GM18511 (cell line): ENCODE data around the gene DNAL4.

Source experiments
- ATAC-seq: cut with Tn5 transposase; IDR thresholded peaks from one replicate; pipeline ENCODE4 v1.9.1; 2021; ENCODE audit warnings: mild to moderate bottlenecking, moderate library complexity; ENCODE audit not compliant: unreplicated experiment

The DNAL4 gene

DNA sequence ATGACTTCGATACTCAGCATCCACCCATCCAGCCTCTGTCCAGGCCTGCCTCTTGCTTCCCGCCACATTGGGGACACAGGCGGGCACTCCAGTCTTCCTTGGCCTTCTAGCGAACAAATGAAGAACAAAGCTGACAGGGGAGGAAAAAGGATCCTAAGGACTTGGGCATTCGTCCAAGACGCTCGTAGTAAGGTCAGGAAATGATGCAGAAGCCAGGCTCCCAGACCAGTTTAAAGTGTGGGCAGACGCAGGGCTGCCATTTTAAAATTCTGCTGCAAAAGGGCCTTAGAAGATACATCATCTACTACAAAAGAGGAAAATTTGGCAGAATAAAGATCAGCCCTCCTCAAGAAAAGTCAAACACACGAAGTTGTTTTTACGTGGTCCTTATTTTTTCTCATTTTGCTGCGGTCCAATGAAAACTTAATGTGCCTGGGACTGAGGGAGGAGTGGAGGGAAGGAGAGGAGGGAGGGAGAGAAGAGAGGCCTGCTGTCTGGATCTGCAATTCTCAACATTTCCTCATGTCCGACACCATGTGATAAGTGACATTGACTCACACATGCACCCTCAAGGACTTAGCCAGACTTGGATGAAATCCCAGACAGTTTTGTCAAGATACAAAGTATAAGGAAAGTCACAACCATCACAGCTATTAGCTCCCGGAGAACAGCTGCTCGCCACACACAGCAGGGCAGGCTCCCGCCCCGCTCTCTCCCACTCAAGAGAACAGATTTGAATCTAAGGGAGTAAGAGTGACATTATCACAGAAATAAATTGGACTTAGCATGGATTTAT is 5.7 kb downstream of the DNAL4 start:
- no peak for ATAC-seq

DNA sequence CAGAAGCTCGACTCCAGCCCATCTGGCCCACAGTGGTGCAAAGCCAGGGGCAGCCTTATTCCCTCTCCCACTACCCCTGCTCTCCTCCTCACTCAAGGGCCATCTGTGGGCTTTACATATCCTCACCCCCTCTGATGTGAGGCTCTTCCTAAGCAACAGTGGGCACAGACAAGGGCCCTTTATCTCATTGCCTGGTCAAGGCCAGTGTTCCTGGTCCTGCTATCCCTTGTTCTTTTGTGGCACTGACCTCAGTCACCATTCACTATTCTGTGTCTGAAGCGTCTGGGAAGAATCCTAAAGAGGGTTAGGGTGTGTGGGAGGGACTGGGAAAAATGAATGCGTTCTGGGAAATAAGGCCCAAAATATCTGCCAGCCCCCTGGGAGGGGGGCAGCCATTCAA is 7.3 kb downstream of the DNAL4 start:
- no peak for ATAC-seq

GRCh38 chr22:38784856-38785255 is 9.1 kb downstream of the DNAL4 start:
- ATAC-seq: no peak

GRCh38 chr22:38784035-38784434 is 9.9 kb downstream of the DNAL4 start:
- ATAC-seq: no peak

- ATAC-seq: no peak
Observed at GRCh38 chr22:38783095-38783615, 10.8 kb downstream of the DNAL4 start.

GRCh38 chr22:38782402-38783094 is 11.4 kb downstream of the DNAL4 start:
- ATAC-seq: no peak

DNA sequence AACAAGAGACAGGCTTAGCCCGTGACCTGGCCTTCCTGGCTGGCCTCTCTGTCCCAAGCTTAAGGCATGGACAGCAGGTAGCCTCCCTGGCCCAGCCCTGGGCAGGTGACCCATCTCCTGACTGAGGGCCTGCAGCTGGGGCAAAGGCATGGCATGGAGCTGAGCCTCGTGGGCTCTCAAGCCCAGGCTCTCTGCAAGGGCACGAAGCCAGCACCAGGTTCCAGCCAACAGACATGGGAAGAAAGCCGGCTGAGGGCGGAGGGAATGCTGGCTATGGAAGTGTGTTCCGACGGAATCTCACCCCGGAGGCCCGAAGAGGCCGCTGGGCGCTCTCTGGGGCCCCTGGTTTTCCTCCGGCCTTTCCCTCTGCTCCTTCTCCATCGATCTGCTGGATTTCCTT is 12.9 kb downstream of the DNAL4 start:
- no peak for ATAC-seq

DNA sequence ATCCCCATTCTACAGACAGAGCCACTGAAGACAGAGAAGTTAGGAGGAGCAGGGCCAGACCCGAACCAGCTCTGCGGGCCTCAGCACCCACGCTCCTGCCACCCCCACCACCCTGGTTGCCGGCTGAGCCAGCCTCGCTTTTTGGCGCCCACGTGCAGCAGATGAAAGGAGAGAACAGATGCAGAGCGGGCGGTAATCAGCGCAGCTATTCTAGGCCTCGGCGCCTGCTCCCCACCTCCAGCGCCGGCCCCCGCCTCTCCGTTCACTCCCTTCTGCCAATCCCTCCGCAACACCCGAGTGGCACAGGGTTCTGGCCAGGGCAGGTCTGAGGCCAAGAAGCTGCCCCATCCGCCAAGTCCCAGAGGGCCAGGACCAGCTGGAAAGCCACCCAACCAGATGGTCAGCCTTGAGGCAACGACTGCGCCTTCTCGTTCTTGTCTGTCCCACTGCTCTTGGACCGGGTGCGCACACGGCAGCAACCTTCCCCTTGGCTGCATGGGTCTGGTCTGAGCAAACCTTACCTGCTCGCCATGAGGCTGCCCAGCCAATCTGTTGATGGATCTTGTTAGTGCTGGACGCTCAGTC is 16.8 kb downstream of the DNAL4 start:
- ATAC-seq: no peak

DNA sequence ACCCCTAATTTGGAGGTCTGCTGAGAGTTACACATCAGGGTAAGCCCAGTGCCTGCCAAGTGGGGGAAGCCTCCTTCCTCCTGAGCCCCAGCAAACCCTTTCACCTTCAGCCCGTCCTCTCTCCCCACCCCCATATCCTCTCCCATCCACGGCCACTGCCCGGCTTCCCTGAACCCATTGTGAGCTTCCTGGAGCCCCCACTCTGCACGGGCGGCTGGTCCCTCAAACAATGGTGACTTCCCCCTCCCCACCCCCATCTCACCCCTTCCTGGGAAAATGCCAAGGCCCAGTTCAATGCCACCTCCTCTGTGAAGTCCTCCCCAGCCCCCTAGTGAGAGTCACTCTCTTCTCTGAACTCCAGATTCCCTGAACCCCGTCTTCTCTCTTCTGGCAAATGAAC is 17.9 kb downstream of the DNAL4 start:
- ATAC-seq: no peak

DNA sequence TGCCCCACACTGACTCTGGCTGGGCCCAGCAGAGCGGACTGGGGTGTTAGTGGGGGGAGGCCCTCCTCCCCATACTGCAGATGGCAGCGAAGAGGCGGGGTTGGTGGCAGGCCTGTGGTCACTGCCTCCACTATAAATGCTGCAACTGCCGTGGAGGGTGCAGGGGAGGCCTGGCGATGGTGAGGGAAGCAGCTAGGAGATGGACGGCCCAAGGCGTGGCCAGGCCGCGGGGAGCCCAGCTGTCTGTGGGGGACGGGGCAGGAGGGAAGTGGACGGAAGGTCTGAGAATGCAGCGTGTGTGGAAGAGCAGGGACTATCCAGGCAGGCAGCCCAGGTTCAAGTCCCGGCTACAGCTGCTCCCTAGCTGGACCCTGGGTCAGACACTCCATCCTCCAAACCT is 18.3 kb downstream of the DNAL4 start:
- ATAC-seq: no peak

DNA sequence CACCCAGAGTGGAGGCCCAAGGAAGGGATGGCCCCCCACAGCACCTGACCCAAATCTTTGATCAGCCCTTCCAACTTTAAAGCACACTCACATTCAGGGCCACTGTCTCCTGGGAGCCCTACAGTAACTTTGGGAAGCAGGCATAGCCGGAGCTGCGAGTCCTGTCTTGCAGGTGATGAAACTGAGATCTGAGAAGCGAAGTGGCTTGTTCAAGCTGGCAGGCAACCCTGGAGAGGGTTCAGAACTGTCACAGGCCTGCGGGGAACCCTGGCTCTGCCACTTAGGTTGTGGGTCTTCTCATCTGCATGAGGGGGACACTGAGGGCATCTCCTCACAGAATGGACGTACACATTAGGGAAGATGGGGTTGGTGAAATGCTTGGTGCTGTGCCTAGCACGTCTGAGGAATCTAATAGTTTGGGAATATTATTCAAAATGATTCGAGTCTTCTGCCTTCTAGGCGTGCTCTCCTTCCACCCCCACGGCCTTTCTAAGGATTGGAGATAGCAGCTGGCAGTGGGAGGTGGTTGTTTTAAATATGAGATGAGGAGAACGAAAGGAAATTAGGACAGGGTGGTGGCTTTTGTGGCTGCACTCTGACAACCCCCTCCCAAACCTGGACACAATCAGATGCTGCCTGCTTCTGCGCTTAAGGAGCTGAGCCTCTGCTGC is 19.3 kb downstream of the DNAL4 start:
- ATAC-seq: no peak

GRCh38 chr22:38773363-38773946 is 20.5 kb downstream of the DNAL4 start:
- no peak for ATAC-seq

DNA sequence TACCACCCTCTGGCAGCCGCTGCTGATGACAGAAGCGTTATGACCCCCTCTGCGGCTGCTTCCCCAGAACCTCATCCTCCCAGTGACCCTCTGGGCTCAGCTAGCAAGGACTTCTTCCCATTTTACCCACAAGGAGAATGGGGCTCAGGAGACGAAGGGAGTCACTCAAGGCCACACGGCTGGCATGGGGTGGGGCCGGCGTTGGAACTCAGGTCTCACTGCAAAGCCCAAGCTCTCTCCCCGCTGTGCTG is 21.4 kb downstream of the DNAL4 start:
- no peak for ATAC-seq

DNA sequence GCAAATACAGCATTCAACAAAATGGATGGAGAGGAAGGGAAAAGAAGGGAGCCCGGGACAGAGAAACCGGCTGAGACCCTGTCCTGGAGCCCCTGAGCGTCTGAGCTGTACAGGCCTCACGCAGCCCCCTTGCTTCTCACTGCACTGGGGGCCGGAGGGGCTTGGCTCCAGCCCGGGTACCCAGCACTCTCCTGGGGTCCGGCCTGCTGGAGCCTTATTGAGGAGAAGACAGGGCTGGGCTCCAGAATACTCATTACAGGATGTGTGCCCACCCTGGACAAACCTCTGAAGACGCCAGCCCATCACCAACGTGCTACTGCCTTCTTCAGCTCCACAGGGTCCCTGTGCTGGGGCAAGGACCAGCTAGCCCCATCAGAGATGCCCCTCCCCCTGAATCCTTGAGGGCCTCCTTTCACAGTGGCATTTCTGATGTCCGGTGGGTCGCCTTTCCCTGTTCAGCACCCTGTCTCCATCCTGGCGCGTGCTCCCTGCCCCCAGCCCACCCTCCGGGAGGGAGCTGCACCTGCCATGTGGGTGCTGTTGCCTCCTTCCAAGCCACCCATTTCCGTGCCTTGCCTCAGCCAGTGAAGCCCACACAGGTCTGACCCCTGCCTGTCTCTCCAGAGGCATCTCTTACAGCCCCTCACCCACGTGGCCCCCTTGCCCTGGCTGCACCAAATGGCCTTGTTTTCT is 23.5 kb downstream of the DNAL4 start:
- ATAC-seq: no peak

DNA sequence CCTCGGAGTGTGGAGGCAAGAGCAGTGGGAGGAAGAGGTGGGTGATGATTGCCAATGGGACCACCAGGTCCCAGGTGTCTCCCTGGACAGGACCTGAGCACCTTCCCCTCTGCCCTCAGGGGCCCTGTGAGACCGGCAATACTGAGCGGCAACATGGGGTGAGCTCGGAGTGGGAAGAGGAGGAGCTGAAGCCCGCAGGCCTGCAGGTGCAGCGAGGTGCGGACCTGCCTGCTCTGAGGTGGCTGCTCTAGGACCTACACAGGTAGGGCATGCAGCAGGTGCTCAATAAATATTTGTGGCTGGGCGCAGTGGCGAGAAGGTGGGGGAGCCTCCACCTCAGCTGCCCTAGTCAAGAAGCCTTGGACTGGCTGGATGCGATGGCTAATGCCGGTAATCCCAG is 25.9 kb downstream of the DNAL4 start:
- ATAC-seq: no peak

- ATAC-seq: no peak
Observed at GRCh38 chr22:38767313-38767712, 26.6 kb downstream of the DNAL4 start.

- ATAC-seq: no peak
Observed at GRCh38 chr22:38766076-38766777, 27.7 kb downstream of the DNAL4 start.

DNA sequence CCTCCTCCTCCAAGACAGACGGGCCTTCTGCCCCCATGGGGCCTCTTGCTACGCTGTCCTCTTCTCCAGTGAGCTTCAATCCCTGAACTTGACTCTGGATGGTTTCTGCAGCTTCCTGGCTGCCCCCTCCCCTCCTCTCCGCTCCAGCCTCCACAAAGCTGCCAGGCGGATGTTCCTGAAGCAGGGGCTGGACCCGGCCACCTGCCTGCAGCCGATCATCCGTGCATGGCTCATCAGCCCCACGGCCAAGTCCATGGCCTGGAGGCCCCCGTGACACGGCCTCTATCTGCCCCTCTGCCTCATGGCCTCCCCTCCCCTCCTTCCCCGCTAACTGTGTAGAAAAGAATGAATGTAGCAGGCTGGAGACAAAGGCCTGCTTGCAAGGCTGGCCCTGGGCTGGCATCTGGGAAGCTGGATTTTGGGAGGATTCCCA is 31.4 kb downstream of the DNAL4 start:
- ATAC-seq: no peak

DNA sequence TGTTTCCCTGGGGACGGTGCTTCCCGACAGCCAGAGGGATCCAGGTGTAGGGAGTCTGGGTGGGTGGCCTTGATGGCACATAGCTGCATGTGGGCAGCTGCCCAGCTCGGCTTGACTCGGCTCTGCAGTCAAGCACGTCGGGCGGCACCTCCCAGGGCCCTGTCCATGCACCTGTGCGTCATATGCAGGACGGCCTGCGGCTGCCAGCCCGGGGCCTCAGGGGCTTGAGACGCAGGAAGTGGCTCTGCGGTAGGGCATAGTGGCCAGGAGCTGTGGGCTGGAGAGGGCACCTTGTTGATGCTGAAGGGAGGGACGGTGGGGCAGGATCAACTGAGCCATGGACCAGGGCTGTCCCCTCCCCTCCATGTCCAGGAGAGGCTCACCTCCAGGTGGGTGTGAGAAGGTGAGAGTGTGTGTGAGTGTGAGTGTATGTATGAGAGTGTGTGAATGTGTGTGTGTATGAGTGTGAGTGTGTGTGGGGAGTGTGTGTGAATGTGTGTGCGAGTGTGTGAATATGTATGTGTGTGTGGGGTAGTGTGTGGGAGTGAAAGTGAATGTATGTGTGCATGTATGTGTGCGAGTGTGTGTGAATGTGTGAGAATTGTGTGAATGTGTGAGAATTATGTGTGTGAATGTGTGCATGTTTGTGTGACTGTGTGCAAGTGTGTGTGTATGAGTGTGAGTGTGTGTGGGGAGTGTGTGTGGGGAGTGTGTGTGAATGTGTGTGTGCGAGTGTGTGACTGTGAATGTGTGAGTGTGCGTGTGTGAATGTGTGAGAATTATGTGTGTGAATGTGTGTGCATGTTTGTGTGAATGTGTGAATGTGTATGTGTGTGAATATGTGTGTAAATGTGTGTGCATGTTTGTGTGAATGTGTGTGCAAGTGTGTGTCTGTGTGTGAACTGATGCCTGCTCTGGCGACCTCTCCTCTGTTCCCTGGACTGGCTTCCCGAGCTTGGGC is 32.5 kb downstream of the DNAL4 start:
- no peak for ATAC-seq
